Natural killer cell (primary cell): Measurements from ENCODE around the gene MMEL1. TPM values are rescaled to one million over a fixed set of nuclear protein-coding genes. Genes with fewer than 3 reads are reported as not detected.

ENCODE experiments used
- ATAC-seq, 3 donors: fragments of 150-1000 bp in 2 of 3; fragments of 200-7000 bp in 1 of 3; cut with Tn5 transposase; 1 replicate in 1 of 3; 2 replicates in 2 of 3; pipeline ENCODE4 v1.10.0; 2021; ENCODE audit warnings: mild to moderate bottlenecking in 2 of 3, moderate library complexity in 2 of 3
- DNase-seq, 2 donors: peaks; one replicate each; pipeline versions ENCODE4 v3.0.0 to v3.0.0-alpha.2; 2013 to 2021; ENCODE audit warnings: mixed read lengths in 1 of 2
- H3K27ac ChIP-seq: one replicate; pipeline ENCODE4 v1.5.1; 2013; ENCODE audit warnings: mild to moderate bottlenecking, low read length
- H3K27me3 ChIP-seq: one replicate; pipeline ENCODE4 v1.6.1; 2013; ENCODE audit warnings: low read length; ENCODE audit not compliant: control insufficient read depth, insufficient read depth
- H3K36me3 ChIP-seq: one replicate; pipeline ENCODE4 v1.6.1; 2013; ENCODE audit warnings: low read length; ENCODE audit not compliant: control insufficient read depth, insufficient read depth
- H3K4me1 ChIP-seq: one replicate; pipeline ENCODE4 v1.6.1; 2013; ENCODE audit warnings: low read length; ENCODE audit not compliant: control insufficient read depth, insufficient read depth
- H3K4me3 ChIP-seq: one replicate; pipeline ENCODE4 v1.5.1; 2013; ENCODE audit warnings: low read length
- H3K9me3 ChIP-seq: one replicate; pipeline ENCODE4 v1.6.1; 2013; ENCODE audit warnings: low read length; ENCODE audit not compliant: control insufficient read depth, insufficient read depth
- H3K27ac Mint-ChIP-seq, 2 donors: one replicate each; pipeline ENCODE4 v1.8.0; 2022; ENCODE audit warnings: mild to moderate bottlenecking in 2 of 2, mixed read lengths in 2 of 2, moderate library complexity in 1 of 2
- H3K27me3 Mint-ChIP-seq, 2 donors: one replicate each; pipeline ENCODE4 v1.8.0; 2022; ENCODE audit warnings: low read depth in 2 of 2, mixed read lengths in 2 of 2
- H3K36me3 Mint-ChIP-seq: one replicate; pipeline ENCODE4 v1.8.0; 2022; ENCODE audit warnings: mixed read lengths
- H3K4me1 Mint-ChIP-seq, 2 donors: one replicate each; pipeline ENCODE4 v1.8.0; 2022; ENCODE audit warnings: mixed read lengths in 2 of 2
- H3K4me3 Mint-ChIP-seq: one replicate; pipeline ENCODE4 v1.8.0; 2022; ENCODE audit warnings: mild to moderate bottlenecking, moderate library complexity, mixed read lengths
- H3K9me3 Mint-ChIP-seq, 2 donors: one replicate each; pipeline ENCODE4 v1.8.0; 2022; ENCODE audit warnings: mixed read lengths in 2 of 2
- WGBS: methylation state at CpG from one replicate; pipeline ENCODE4 v1.1.7; 2013; ENCODE audit warnings: missing lambda C conversion rate; ENCODE audit not compliant: insufficient coverage; 5-methylcytosine and 5-hydroxymethylcytosine counted together
- intact Hi-C: fragments of 100-400 bp; cut with micrococcal nuclease; formaldehyde crosslinking; loops from one replicate; pipeline ENCODE4 v1.14.2; 2022
- total RNA-seq, 4 donors: library from RNA; stranded (reverse); fragments of 120-200 nt in 1 of 4; gene quantifications; one replicate each; pipeline versions ENCODE4 v1.2.3 to v1.2.4, GENCODE V29; 2013 to 2022
- TF ChIP-seq, protein P1 (sequence below): fragments of 200-600 bp; IDR thresholded peaks from one replicate; pipeline ENCODE4 v1.8.0; 2022; ENCODE audit warnings: antibody characterized with exemption

Gene MMEL1
- total RNA-seq, 3 donors from 2014 or later (not counting 1 experiment from before 2014, with no cell fraction given), result 1.3 to 2.0 TPM; not detected in 1

DNA sequence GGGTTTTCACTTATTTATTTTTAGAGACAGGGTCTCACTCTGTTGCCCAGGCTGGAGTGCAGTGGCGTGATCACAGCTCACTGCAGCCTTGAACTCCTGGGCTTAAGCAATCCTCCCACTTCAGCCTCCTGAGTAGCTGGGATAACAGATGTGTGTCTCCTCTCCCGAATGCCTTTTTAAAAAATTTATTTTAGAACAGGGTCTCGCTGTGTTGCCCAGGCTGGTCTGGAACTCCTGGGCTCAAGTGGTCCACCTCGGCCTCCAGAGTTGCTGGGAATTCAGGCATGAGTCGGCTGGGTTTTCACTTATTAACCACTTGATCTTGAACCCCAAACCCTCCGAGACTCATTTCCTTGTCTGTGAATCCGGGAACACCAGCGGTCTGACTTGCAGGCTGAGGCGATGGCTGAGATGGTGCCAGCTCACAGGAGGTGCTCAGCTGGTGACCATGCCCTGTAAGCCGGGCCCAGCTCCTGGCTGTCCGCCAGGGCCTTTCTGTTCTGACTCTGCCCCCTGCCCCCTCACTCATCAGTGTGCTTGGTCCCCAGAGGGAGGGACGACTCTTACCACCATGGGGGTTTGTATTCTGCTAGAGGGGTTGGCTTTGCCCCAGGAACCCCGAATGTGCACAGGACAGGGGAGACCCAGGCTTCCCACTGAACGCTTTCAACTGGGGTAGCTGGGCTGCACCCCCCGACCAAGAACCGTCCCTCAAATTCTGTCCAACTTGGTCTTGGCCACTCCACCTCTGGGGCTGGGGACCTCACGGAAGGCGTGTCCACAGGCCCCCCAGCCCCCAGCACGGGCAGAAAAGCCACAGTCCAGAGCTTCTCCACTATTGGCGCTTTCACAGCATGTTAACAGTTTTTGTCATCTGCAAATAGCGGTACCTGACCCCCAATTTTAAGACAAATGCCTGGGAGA lies 22.5 kb downstream of the MMEL1 start:
- Mint-ChIP-seq H3K27ac (no peak overlapping the region), H3K4me3 (no peak overlapping the region), H3K36me3 (peaks cover 8% of the 10 kb centered on the region), H3K9me3 (peaks cover 4 to 6% of the 10 kb centered on the region in 2 donors), H3K4me1 (no peaks in the 10 kb centered on the region), H3K27me3 (peaks cover 5 to 8% of the 10 kb centered on the region in 2 donors)
- Histone ChIP-seq H3K27ac (no peak overlapping the region), H3K27me3 (peaks cover 3% of the 10 kb centered on the region), H3K4me1 (no peaks in the 10 kb centered on the region), H3K9me3 (no peaks in the 10 kb centered on the region), H3K4me3 (no peak overlapping the region), H3K36me3 (no peaks in the 10 kb centered on the region)
- TF ChIP-seq, protein P1, sequence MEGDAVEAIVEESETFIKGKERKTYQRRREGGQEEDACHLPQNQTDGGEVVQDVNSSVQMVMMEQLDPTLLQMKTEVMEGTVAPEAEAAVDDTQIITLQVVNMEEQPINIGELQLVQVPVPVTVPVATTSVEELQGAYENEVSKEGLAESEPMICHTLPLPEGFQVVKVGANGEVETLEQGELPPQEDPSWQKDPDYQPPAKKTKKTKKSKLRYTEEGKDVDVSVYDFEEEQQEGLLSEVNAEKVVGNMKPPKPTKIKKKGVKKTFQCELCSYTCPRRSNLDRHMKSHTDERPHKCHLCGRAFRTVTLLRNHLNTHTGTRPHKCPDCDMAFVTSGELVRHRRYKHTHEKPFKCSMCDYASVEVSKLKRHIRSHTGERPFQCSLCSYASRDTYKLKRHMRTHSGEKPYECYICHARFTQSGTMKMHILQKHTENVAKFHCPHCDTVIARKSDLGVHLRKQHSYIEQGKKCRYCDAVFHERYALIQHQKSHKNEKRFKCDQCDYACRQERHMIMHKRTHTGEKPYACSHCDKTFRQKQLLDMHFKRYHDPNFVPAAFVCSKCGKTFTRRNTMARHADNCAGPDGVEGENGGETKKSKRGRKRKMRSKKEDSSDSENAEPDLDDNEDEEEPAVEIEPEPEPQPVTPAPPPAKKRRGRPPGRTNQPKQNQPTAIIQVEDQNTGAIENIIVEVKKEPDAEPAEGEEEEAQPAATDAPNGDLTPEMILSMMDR, result no peak
- ATAC-seq, result no peak
- no peak for DNase-seq
- WGBS, result 84% methylated on average over 21 of the region's 21 CpGs
- intact Hi-C loops, result no loop called here

DNA sequence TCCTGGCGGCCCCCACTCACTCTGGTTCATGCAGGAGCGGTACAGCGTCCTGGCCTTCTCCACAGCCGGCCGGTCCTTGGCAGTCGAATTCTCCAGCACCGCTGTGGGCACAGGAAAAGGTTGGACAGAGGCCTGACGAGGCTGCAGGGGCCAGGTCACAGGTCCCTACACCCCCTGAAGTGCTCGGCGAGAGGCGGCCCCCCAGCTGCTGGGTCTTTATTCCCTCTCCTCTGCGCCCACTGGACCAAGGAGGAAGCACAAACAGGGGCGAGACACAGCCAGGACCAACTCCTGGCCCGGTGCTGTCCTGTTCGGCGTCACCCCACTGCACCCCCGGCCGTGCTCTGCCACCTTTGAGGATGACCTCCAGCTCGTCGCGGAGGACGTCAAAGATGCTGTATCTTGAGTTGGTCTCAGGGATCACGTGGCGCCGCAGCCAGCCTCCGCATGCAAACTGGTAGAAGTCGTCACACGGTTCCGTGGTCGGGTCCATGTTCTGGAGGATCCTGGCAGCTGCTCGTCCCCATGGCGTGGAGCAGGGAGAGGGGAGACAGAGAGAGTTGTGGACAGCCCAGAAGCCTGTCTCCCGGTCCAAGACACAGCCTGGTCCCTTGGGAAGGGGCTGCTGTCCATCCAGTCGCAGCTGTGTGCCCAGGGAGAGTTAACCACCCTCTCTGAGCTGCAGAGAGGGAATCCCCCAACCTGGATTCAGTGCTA lies 23.3 kb downstream of the MMEL1 start:
- H3K9me3 ChIP-seq, result no peaks in the 10 kb centered on the region
- no peaks in the 10 kb centered on the region for H3K4me1 Mint-ChIP-seq
- H3K4me3 Mint-ChIP-seq, result no peak overlapping the region
- WGBS, result 89% methylated on average over 34 of the region's 34 CpGs
- H3K9me3 Mint-ChIP-seq, result peaks cover 3 to 4% of the 10 kb centered on the region in 2 donors
- DNase-seq, result no peak
- intact Hi-C loops, result no loop called here
- H3K4me1 ChIP-seq, result no peaks in the 10 kb centered on the region
- peaks cover 3% of the 10 kb centered on the region for H3K27me3 ChIP-seq
- peaks cover 8% of the 10 kb centered on the region for H3K36me3 Mint-ChIP-seq
- H3K27me3 Mint-ChIP-seq, result peaks cover 5 to 6% of the 10 kb centered on the region in 2 donors
- no peak for ATAC-seq
- H3K4me3 ChIP-seq, result no peak overlapping the region
- TF ChIP-seq, protein P1, result no peak
- H3K27ac ChIP-seq, result no peak overlapping the region
- H3K27ac Mint-ChIP-seq, result no peak overlapping the region
- H3K36me3 ChIP-seq, result no peaks in the 10 kb centered on the region

- peaks cover 2% of the 10 kb centered on the region in 2 donors for H3K27me3 Mint-ChIP-seq
- ATAC-seq, result no peak
- TF ChIP-seq, protein P1, result no peak
- Histone ChIP-seq H3K36me3 (no peaks in the 10 kb centered on the region), H3K4me1 (no peaks in the 10 kb centered on the region), H3K27me3 (no peaks in the 10 kb centered on the region), H3K4me3 (no peak overlapping the region), H3K9me3 (no peaks in the 10 kb centered on the region), H3K27ac (no peak overlapping the region)
- H3K36me3 Mint-ChIP-seq, result no peaks in the 10 kb centered on the region
- intact Hi-C loops, result no loop called here
- no peaks in the 10 kb centered on the region for H3K9me3 Mint-ChIP-seq
- H3K4me3 Mint-ChIP-seq, result no peak overlapping the region
- H3K27ac Mint-ChIP-seq, result no peak overlapping the region
- DNase-seq, result no peak
- WGBS, result 88% methylated on average over 13 of the region's 13 CpGs
- no peaks in the 10 kb centered on the region for H3K4me1 Mint-ChIP-seq
Observed at GRCh38 chr1:2607641-2608091, 25.1 kb downstream of the MMEL1 start.
